ENCODE results near the gene GTF3C6. TPM values are rescaled to one million over a fixed set of nuclear protein-coding genes. Genes with fewer than 3 reads are reported as not detected.

The GTF3C6 gene, protein sequence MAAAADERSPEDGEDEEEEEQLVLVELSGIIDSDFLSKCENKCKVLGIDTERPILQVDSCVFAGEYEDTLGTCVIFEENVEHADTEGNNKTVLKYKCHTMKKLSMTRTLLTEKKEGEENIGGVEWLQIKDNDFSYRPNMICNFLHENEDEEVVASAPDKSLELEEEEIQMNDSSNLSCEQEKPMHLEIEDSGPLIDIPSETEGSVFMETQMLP
- 30.7 and 52.3 TPM in 2 replicates for total RNA-seq

DNA sequence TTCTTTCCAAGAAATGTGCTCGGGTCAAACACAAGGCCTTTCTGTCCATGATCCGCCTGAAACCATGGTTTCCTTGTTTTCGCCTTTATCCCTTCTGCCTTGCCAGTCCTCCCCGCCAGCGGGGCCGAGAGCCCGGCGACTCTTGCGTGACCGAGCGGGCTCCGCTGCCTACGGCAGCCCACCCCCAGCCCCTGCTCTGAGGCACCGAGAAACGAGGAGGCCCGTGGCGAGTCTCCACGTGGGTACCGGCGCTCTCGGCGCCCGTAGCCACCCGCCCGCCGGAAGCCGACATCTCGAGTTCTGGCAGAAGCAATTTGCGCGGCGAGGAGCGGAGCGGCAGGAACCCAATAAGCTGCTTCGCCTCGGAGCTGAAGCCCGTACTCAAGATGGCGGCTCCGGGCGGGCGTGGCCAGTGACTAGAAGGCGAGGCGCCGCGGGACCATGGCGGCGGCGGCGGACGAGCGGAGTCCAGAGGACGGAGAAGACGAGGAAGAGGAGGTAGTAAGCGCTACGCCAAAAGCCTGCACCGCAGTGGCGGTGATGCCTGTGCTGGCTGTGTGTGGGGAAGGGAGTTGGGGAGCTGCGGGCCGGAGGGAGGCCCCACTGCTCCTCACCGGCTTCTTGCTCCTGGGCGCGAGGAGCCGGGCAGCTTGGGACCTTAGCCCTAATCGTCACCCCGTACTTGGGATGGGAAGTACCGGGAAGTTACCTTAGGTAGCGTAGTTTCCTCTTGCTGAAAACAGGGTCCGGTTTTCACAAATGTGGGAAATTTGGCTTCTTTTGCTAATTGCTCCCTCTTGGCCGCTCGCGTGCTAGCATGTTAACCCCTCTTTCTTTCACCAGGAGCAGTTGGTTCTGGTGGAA lies at the start of gene GTF3C6:
Gene GTF3C6, plus strand, starts transcription at position 378 of the 864 bp plus-strand sequence. Its CDS starts 64 bp downstream, at position 442.

Other genes with a start within 250 kb of the GTF3C6 start
- gene CDK19, start 143.2 kb upstream of the GTF3C6 start, total RNA-seq, result 7.2 and 8.2 TPM in 2 replicates
- 48.3 and 85.8 TPM in 2 replicates for gene AMD1, start 83.9 kb upstream of the GTF3C6 start, total RNA-seq
- gene RPF2, start 23.3 kb downstream of the GTF3C6 start, total RNA-seq, result 10.8 and 19.2 TPM in 2 replicates
- not detected in 2 replicates for gene SLC16A10, start 128.8 kb downstream of the GTF3C6 start, total RNA-seq

Data from vein endothelial cell (primary cell).